ENCODE data around the gene USP25. TPM values are rescaled to one million over a fixed set of nuclear protein-coding genes. Genes with fewer than 3 reads are reported as not detected.

Gene USP25, protein sequence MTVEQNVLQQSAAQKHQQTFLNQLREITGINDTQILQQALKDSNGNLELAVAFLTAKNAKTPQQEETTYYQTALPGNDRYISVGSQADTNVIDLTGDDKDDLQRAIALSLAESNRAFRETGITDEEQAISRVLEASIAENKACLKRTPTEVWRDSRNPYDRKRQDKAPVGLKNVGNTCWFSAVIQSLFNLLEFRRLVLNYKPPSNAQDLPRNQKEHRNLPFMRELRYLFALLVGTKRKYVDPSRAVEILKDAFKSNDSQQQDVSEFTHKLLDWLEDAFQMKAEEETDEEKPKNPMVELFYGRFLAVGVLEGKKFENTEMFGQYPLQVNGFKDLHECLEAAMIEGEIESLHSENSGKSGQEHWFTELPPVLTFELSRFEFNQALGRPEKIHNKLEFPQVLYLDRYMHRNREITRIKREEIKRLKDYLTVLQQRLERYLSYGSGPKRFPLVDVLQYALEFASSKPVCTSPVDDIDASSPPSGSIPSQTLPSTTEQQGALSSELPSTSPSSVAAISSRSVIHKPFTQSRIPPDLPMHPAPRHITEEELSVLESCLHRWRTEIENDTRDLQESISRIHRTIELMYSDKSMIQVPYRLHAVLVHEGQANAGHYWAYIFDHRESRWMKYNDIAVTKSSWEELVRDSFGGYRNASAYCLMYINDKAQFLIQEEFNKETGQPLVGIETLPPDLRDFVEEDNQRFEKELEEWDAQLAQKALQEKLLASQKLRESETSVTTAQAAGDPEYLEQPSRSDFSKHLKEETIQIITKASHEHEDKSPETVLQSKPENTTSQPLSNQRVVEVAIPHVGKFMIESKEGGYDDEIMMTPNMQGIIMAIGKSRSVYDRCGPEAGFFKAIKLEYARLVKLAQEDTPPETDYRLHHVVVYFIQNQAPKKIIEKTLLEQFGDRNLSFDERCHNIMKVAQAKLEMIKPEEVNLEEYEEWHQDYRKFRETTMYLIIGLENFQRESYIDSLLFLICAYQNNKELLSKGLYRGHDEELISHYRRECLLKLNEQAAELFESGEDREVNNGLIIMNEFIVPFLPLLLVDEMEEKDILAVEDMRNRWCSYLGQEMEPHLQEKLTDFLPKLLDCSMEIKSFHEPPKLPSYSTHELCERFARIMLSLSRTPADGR
- 10 to 100 TPM; 47.5 to 51.9 TPM for total RNA-seq
- 10 to 100 TPM; 37.2 to 50.1 (median 41.8) TPM for polyA plus RNA-seq (ENCODE audit: insufficient read length in 6 of 6)
- long read RNA-seq, donor 1, partial matches to known transcripts = 0 of 3 reads
- long read RNA-seq, donor 1, other reads (novel, unspliced or antisense) = 0 of 3 reads
- long read RNA-seq, donor 2, partial matches to known transcripts = 5 of 8 reads
- long read RNA-seq, donor 2, other reads (novel, unspliced or antisense) = 0 of 8 reads
- long read RNA-seq, donor 3, partial matches to known transcripts = 5 of 7 reads
- long read RNA-seq, donor 3, other reads (novel, unspliced or antisense) = 0 of 7 reads
- long read RNA-seq, donor 4, partial matches to known transcripts = 1 of 1 reads
- long read RNA-seq, donor 4, other reads (novel, unspliced or antisense) = 0 of 1 reads
- long read RNA-seq, donor 5, partial matches to known transcripts = 0 of 3 reads
- long read RNA-seq, donor 5, other reads (novel, unspliced or antisense) = 0 of 3 reads
- long read RNA-seq, donor 6, partial matches to known transcripts = 0 of 3 reads
- long read RNA-seq, donor 6, other reads (novel, unspliced or antisense) = 0 of 3 reads
- long read RNA-seq, donor 7 = 0 reads
- long read RNA-seq, donor 8, partial matches to known transcripts = 0 of 5 reads
- long read RNA-seq, donor 8, other reads (novel, unspliced or antisense) = 0 of 5 reads
- long read RNA-seq, donor 9 = 0 reads
- long read RNA-seq, donor 10, partial matches to known transcripts = 2 of 2 reads
- long read RNA-seq, donor 10, other reads (novel, unspliced or antisense) = 0 of 2 reads
- long read RNA-seq, donor 11, partial matches to known transcripts = 5 of 7 reads
- long read RNA-seq, donor 11, other reads (novel, unspliced or antisense) = 0 of 7 reads
- long read RNA-seq, donor 12, partial matches to known transcripts = 0 of 2 reads
- long read RNA-seq, donor 12, other reads (novel, unspliced or antisense) = 0 of 2 reads

- no peaks in the 10 kb centered on the region for H3K36me3 ChIP-seq
- DNase-seq = peak; percentile 79 to 99 (median 91)
- intact Hi-C loops (cut with DNase I) = loop anchor here in 1 of 2 donors (5.0 kb wide), 1 partner anchor 97 kb away; no protein-coding TSS in a partner anchor
- peak; percentile 96 for ATAC-seq
- H3K4me3 ChIP-seq = peak within 1 kb of the TSS; percentile 75 to 86
- TF ChIP-seq, protein P1, sequence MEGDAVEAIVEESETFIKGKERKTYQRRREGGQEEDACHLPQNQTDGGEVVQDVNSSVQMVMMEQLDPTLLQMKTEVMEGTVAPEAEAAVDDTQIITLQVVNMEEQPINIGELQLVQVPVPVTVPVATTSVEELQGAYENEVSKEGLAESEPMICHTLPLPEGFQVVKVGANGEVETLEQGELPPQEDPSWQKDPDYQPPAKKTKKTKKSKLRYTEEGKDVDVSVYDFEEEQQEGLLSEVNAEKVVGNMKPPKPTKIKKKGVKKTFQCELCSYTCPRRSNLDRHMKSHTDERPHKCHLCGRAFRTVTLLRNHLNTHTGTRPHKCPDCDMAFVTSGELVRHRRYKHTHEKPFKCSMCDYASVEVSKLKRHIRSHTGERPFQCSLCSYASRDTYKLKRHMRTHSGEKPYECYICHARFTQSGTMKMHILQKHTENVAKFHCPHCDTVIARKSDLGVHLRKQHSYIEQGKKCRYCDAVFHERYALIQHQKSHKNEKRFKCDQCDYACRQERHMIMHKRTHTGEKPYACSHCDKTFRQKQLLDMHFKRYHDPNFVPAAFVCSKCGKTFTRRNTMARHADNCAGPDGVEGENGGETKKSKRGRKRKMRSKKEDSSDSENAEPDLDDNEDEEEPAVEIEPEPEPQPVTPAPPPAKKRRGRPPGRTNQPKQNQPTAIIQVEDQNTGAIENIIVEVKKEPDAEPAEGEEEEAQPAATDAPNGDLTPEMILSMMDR (IDR thresholded peaks at IDR 0.05) = no peak
- peak within 1 kb of the TSS; percentile 92 to 97 for H3K27ac ChIP-seq
- no peaks in the 10 kb centered on the region for H3K27me3 ChIP-seq
- H3K9me3 ChIP-seq = no peaks in the 10 kb centered on the region
- H3K4me1 ChIP-seq = peaks cover 0 to 44% of the 10 kb centered on the region in 2 donors
Measured at GRCh38 chr21:15729674-15730483, at the start of gene USP25. Gene USP25, plus strand, starts transcription at chr21:15729982. Its CDS starts 412 bp downstream, at chr21:15730394.

GRCh38 chr21:15682186-15682895 lies 47.4 kb upstream of the USP25 start:
- H3K9me3 ChIP-seq = no peaks in the 10 kb centered on the region
- H3K36me3 ChIP-seq = no peaks in the 10 kb centered on the region
- DNase-seq = no peak
- no peak overlapping the region for H3K4me3 ChIP-seq
- intact Hi-C loops (cut with DNase I) = no loop called here
- no peaks in the 10 kb centered on the region for H3K27me3 ChIP-seq
- peak; percentile 72 for ATAC-seq
- peak overlapping the region; percentile 28 to 86 for H3K27ac ChIP-seq
- peaks cover 0 to 53% of the 10 kb centered on the region in 2 donors for H3K4me1 ChIP-seq
- TF ChIP-seq, protein P1 (IDR thresholded peaks at IDR 0.05) = no peak

DNA sequence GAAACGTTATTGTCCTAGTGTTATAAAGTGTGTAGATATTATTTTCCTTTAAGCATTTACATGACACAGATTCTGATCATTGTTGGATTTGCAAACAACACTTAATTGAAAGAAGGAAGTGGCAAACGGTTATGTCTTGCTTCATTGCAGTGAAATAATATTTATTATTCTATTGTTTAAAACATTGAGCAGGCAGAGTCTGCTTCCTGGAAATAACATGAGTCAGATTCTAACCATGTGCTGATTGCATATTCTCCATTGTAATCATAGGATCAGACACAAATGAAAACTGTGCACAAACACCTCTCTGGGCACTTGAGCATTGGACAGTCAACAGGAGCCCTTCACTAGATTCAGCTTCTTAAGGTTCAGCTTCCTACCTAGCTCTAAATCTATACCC lies 46.8 kb upstream of the USP25 start:
- TF ChIP-seq, protein P1 (IDR thresholded peaks at IDR 0.05) = no peak
- Histone ChIP-seq H3K36me3 (no peaks in the 10 kb centered on the region), H3K27me3 (no peaks in the 10 kb centered on the region), H3K4me1 (peaks cover 0 to 59% of the 10 kb centered on the region in 2 donors), H3K4me3 (no peak overlapping the region), H3K9me3 (no peaks in the 10 kb centered on the region), H3K27ac (peak overlapping the region; percentile 28 to 86)
- DNase-seq (no peak), ATAC-seq (peak; percentile 72)
- intact Hi-C loops (cut with DNase I) = no loop called here

Measured in left lung (tissue), 14 donors.